Smooth muscle cell (in vitro differentiated cells): ENCODE data around the gene MAPKAP1. TPM values are rescaled to one million over a fixed set of nuclear protein-coding genes. Genes with fewer than 3 reads are reported as not detected.

ENCODE experiments used
- DNase-seq: peaks from one replicate; lab custom pipeline; 2025; ENCODE audit not compliant: unreplicated experiment; lab: John Stamatoyannopoulos, UW
- H2AFZ ChIP-seq: fragments of 200-600 bp; sonication (generic); 2 replicates; pipeline ENCODE4 v1.6.0; 2016; ENCODE audit warnings: antibody characterized with exemption, low read depth, mild to moderate bottlenecking
- H3F3A ChIP-seq: fragments of 200-600 bp; sonication (generic); 2 replicates; pipeline ENCODE4 v1.6.0; 2017; ENCODE audit warnings: antibody characterized with exemption, low read depth
- H3K27ac ChIP-seq: fragments of 200-600 bp; sonication (generic); 2 replicates; pipeline ENCODE4 v1.5.1; 2016; ENCODE audit warnings: low read depth, mild to moderate bottlenecking
- H3K27me3 ChIP-seq: fragments of 200-600 bp; sonication (generic); 2 replicates; pipeline ENCODE4 v1.6.1; 2016; ENCODE audit warnings: low read depth, mild to moderate bottlenecking
- H3K36me3 ChIP-seq: fragments of 200-600 bp; sonication (generic); 2 replicates; pipeline ENCODE4 v1.5.1; 2016; ENCODE audit warnings: low read depth
- H3K4me1 ChIP-seq: fragments of 200-600 bp; sonication (generic); 2 replicates; pipeline ENCODE4 v1.5.1; 2016; ENCODE audit warnings: low read depth
- H3K4me2 ChIP-seq: fragments of 200-600 bp; sonication (generic); 2 replicates; pipeline ENCODE4 v1.6.0; 2016; ENCODE audit warnings: mild to moderate bottlenecking
- H3K4me3 ChIP-seq: fragments of 200-600 bp; sonication (generic); 2 replicates; pipeline ENCODE4 v1.5.1; 2016; ENCODE audit warnings: mild to moderate bottlenecking
- H3K79me2 ChIP-seq: fragments of 200-600 bp; sonication (generic); 2 replicates; pipeline ENCODE4 v1.6.0; 2016; ENCODE audit warnings: low read depth, mild to moderate bottlenecking
- H3K9ac ChIP-seq: fragments of 200-600 bp; sonication (generic); 2 replicates; pipeline ENCODE4 v1.6.0; 2016; ENCODE audit warnings: low read depth
- H3K9me3 ChIP-seq: fragments of 200-600 bp; sonication (generic); replicated peaks from 2 replicates; pipeline ENCODE4 v1.5.1; 2016; ENCODE audit warnings: low read depth
- H4K20me1 ChIP-seq: fragments of 200-600 bp; sonication (generic); 2 replicates; pipeline ENCODE4 v1.6.0; 2016; ENCODE audit warnings: low read depth
- CTCF ChIP-seq: fragments of 200-600 bp; sonication (generic); IDR thresholded peaks from 2 replicates; pipeline ENCODE4 v1.5.1; 2017; ENCODE audit warnings: borderline replicate concordance, mild to moderate bottlenecking, antibody characterized with exemption; ENCODE audit not compliant: insufficient read depth, poor library complexity, severe bottlenecking
- WGBS: methylation state at CpG from one replicate; pipeline ENCODE4 v1.1.7; 2016; ENCODE audit warnings: low lambda C conversion rate; 5-methylcytosine and 5-hydroxymethylcytosine counted together
- polyA plus RNA-seq: library from polyadenylated mRNA; unstranded; fragments of >200 nt; fragmentation: Nextera tagmentation; extraction: Ambion mirVana; gene quantifications from 2 replicates; pipeline ENCODE4 v1.2.1, GENCODE V29; 2016
- total RNA-seq: library from RNA; depleted of rRNA; stranded (reverse); fragments of >200 nt; gene quantifications from 2 replicates; pipeline ENCODE4 v1.2.3, GENCODE V29; 2014

Gene MAPKAP1
- total and polyA plus RNA-seq, 2 experiments from 2014 or later = 50.1 to 74.5 TPM

DNA sequence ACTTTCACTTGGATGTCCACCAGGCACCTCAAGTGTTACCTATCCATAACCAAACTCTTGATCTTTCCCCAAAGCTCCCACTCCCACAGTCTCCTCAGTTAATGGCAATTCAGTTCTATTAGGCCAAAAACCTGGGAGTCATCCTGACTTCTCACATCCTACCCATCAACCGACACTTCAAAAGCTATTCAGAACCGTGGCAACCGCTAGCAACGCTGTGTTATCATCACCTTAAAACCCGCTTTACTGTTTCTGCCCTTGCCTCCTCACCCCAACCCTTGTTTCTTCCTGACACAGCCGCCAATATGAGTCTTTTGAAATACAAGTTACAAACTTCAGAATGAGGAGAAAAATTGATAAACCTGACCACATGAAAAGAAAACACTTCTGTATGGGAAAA, 46.5 kb downstream of the MAPKAP1 start:
- Histone ChIP-seq H3K79me2 (peaks cover 5% of the 10 kb centered on the region), H3K27ac (peak overlapping the region; percentile 81), H3K4me3 (no peak overlapping the region), H3K4me2 (no peak overlapping the region), H4K20me1 (no peaks in the 10 kb centered on the region), H3F3A (no peaks in the 10 kb centered on the region), H3K36me3 (no peaks in the 10 kb centered on the region), H3K27me3 (no peaks in the 10 kb centered on the region), H3K9ac (peak overlapping the region; percentile 9), H2AFZ (no peak overlapping the region), H3K4me1 (peaks cover 9% of the 10 kb centered on the region), H3K9me3 (no peaks in the 10 kb centered on the region)
- DNase-seq = no peak
- WGBS = 93% methylated on average over 6 of the region's 6 CpGs
- TF ChIP-seq CTCF = no peak

- peaks cover 5% of the 10 kb centered on the region for H3K79me2 ChIP-seq
- no peaks in the 10 kb centered on the region for H3K27me3 ChIP-seq
- no peak overlapping the region for H3K4me3 ChIP-seq
- no peaks in the 10 kb centered on the region for H3K36me3 ChIP-seq
- no peak for DNase-seq
- no peaks in the 10 kb centered on the region for H3F3A ChIP-seq
- H3K9me3 ChIP-seq = no peaks in the 10 kb centered on the region
- peak overlapping the region; percentile 9 for H3K9ac ChIP-seq
- H2AFZ ChIP-seq = no peak overlapping the region
- peaks cover 14% of the 10 kb centered on the region for H3K4me1 ChIP-seq
- 31% methylated on average over 4 of the region's 4 CpGs for WGBS
- H3K27ac ChIP-seq = peak overlapping the region; percentile 81
- H3K4me2 ChIP-seq = peak overlapping the region; percentile 33
- TF ChIP-seq CTCF = no peak
- no peaks in the 10 kb centered on the region for H4K20me1 ChIP-seq
These were observed 47.1 kb downstream of the MAPKAP1 start for GRCh38 chr9:125659954-125660353.

DNA sequence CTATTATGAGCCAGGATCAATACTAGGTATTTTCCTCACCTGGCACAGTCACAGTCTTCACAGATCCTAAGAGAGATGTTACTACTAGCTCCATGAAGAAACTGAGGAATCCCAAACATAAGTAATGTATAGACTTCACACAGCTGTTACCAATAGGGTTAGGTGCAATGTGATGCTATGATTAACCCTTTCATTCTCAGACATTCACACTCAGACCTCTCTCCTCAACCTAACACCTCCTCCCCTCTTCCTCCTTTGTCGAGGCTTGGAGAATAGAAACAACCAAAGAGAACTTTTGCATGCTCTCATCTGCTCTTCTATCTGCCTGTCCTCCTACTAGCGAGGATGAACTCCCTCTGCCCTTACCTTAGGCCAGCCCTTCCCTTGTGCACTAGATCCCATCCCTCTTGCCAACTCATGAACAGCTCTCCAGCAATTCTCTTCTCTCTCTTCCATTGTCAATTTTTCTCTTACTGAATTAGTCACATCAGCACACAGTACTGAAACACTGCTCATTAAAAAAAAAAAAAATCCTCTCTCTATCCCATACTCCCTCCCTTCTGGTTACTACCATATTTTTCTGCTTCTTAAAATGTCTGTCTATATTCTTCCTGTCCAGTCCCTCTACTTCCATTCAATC, 47.7 kb downstream of the MAPKAP1 start:
- Histone ChIP-seq H3K9me3 (no peaks in the 10 kb centered on the region), H3K27me3 (no peaks in the 10 kb centered on the region), H3K79me2 (peaks cover 10% of the 10 kb centered on the region), H2AFZ (no peak overlapping the region), H3K4me3 (no peak overlapping the region), H3K9ac (no peak overlapping the region), H4K20me1 (no peaks in the 10 kb centered on the region), H3K36me3 (no peaks in the 10 kb centered on the region), H3K27ac (peak overlapping the region; percentile 81), H3F3A (no peaks in the 10 kb centered on the region), H3K4me1 (peaks cover 20% of the 10 kb centered on the region), H3K4me2 (no peak overlapping the region)
- DNase-seq = no peak
- no peak for TF ChIP-seq CTCF
- WGBS = 91% methylated on average over 2 of the region's 2 CpGs

DNA sequence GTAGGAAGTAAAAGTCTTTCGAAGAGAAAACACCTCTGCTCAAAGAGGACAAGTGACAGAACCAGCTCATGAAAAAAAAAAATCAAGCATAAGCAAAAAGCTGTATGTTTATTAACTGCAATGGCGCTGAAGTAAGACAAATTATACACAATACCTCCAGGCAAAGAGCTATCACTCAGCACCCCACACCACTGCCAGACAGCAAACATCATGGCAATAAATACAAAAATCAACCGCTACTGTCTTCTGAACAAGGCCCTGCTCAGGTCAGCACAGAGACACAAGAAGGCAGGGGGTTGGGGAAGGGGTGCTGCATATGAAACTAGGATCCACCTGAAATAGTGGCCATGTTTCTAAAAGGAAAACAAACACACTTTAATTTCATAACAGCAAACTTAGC, 50.4 kb downstream of the MAPKAP1 start:
- Histone ChIP-seq H3K27ac (peak overlapping the region; percentile 26), H3K4me2 (no peak overlapping the region), H2AFZ (no peak overlapping the region), H3K9me3 (no peaks in the 10 kb centered on the region), H3K9ac (no peak overlapping the region), H3F3A (no peaks in the 10 kb centered on the region), H3K4me3 (no peak overlapping the region), H4K20me1 (no peaks in the 10 kb centered on the region), H3K4me1 (peaks cover 30% of the 10 kb centered on the region), H3K27me3 (no peaks in the 10 kb centered on the region), H3K79me2 (peaks cover 10% of the 10 kb centered on the region), H3K36me3 (no peaks in the 10 kb centered on the region)
- 74% methylated on average over 3 of the region's 3 CpGs for WGBS
- no peak for TF ChIP-seq CTCF
- no peak for DNase-seq
